Measurements from ENCODE around the gene TFF1. TPM values are rescaled to one million over a fixed set of nuclear protein-coding genes. Genes with fewer than 3 reads are reported as not detected.
A peak's percentile ranks its signal among the peaks of the same experiment; 100 is the strongest.

The TFF1 gene
- total RNA-seq, 2 experiments from 2014 or later = not detected

DNA sequence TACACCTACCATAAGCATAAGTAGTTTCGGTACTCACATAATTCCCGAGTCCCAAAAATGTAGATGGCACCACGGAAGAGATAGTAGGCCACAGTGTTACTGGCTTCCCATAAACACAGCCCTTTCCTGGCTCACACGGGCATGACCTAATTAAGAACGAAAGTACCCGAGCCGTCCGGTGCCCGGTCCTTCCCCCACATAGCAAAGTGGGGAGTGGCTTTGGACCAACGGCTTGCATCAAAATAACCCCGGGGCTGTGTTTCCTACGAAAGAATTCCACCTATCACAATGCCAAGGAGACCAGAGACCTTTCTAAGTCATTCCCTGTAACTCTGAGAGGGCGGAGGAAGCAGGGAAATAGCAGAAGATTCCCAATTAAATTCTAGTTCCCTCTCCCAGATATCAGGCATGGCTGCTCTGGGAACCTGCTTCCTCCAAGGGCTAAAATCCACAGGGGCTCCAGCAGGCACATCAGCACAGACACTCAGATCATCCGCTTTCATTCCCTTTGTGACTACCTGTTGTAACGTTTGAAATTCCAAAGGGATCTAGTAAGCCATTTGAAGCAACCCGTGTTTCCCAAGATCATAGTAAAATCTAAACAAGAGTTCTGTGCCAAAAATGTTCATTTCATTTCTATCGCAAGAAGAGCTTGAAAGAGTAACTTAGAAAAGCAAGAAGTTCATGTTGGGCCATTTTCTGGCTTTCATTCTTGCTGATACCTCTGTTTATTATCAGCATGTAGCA lies 29.7 kb upstream of the TFF1 start, which contains the start of gene TMPRSS3:
TSS of gene TMPRSS3 (minus strand) at position 148 of the 747 bp plus-strand sequence. CDS start 635 bp downstream, outside the sequence.
- ATAC-seq (ENCODE audit: low read depth) (no peak), DNase-seq (no peak)
- no peak within 1 kb of the TSS for H3K27ac Mint-ChIP-seq
- H3K27me3 Mint-ChIP-seq = no peaks in the 10 kb centered on the region
- peaks cover 41% of the 10 kb centered on the region for H3K4me1 Mint-ChIP-seq
- POLR2A ChIA-PET = no interaction called here
- no peaks in the 10 kb centered on the region for H3K9me3 Mint-ChIP-seq
- H3K36me3 Mint-ChIP-seq = peaks cover 13% of the 10 kb centered on the region
- H3K4me3 Mint-ChIP-seq = no peak within 1 kb of the TSS

DNA sequence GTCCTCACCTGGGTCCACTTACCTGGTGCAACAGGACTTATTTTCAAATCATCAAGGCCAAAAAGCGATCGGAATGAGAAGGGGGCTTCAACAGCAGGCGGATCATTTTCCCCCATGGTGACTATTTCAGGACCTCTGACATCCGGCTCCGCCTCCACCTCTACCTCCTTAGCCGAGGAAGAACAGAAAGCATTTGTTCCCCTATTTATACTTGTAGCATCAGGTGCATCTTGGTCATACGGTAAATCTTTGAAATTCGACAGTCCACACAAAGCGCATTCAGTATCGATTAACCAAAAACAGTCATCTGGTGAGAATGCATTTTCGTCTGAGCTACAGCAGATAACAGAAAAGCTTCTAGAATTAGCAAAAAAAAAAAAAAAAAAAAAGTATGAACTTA lies 29.0 kb upstream of the TFF1 start:
- Mint-ChIP-seq H3K36me3 (peaks cover 12% of the 10 kb centered on the region), H3K4me3 (no peak overlapping the region)
- no peak for DNase-seq

DNA sequence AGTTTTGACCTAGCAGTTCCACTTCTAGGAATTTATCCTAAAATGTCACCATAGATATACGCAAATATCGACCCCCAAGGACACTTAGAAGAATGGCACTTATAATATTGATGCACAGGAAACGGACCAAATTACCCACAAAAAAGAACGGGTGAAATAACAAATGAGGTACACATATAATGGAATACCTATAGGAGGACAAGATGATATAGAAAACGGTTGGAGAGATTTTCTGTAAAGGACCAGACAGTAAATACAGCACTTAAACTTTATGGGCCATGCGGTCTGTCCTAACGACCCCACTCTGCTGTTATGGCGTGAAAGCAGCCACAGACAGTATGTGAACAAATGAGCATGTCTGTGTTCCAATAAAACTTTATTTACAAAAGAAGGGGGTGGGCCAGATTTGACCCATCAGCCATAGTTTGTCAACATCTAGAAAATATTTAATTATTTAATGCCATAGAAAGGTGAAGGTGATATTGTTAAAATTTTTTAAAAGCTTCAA lies 27.2 kb upstream of the TFF1 start:
- Mint-ChIP-seq H3K27ac (peak overlapping the region; percentile 85), H3K27me3 (no peaks in the 10 kb centered on the region), H3K4me1 (peaks cover 49% of the 10 kb centered on the region), H3K36me3 (peaks cover 10% of the 10 kb centered on the region), H3K4me3 (peak overlapping the region; percentile 71), H3K9me3 (no peaks in the 10 kb centered on the region)
- POLR2A ChIA-PET = interaction anchor here (0.9 to 3.3 kb wide), 5 partner anchors 10 to 49 kb away, joined by 3 to 53 read pairs (median 4); partner anchors contain the start of gene UBASH3A
- DNase-seq (no peak), ATAC-seq (ENCODE audit: low read depth) (peak; percentile 7)

More for the DNA sequence above, 29.0 kb upstream of the TFF1 start:
- H3K4me1 Mint-ChIP-seq = peaks cover 44% of the 10 kb centered on the region
- no peaks in the 10 kb centered on the region for H3K9me3 Mint-ChIP-seq
- POLR2A ChIA-PET = no interaction called here
- no peak overlapping the region for H3K27ac Mint-ChIP-seq
- no peak for ATAC-seq (ENCODE audit: low read depth)
- no peaks in the 10 kb centered on the region for H3K27me3 Mint-ChIP-seq

- Mint-ChIP-seq H3K27me3 (no peaks in the 10 kb centered on the region), H3K36me3 (peaks cover 10% of the 10 kb centered on the region), H3K9me3 (no peaks in the 10 kb centered on the region), H3K4me1 (peaks cover 43% of the 10 kb centered on the region), H3K4me3 (peak overlapping the region; percentile 71), H3K27ac (peak overlapping the region; percentile 85)
- ATAC-seq (ENCODE audit: low read depth) (peak; percentile 78), DNase-seq (no peak)
- POLR2A ChIA-PET = interaction anchor here (0.9 to 3.3 kb wide), 5 partner anchors 10 to 49 kb away, joined by 3 to 53 read pairs (median 4); partner anchors contain the start of gene UBASH3A
These were observed 26.6 kb upstream of the TFF1 start for GRCh38 chr21:42392731-42393442.

- DNase-seq = no peak
- no peak for ATAC-seq (ENCODE audit: low read depth)
- no peak overlapping the region for H3K27ac Mint-ChIP-seq
- peaks cover 47% of the 10 kb centered on the region for H3K4me1 Mint-ChIP-seq
- no peak overlapping the region for H3K4me3 Mint-ChIP-seq
- H3K36me3 Mint-ChIP-seq = peaks cover 14% of the 10 kb centered on the region
- H3K27me3 Mint-ChIP-seq = no peaks in the 10 kb centered on the region
- POLR2A ChIA-PET = interaction anchor here (1.0 to 3.3 kb wide), 2 partner anchors 12 to 14 kb away, joined by 3 to 53 read pairs; partner anchors contain the start of gene UBASH3A
- H3K9me3 Mint-ChIP-seq = no peaks in the 10 kb centered on the region
These were observed 25.0 kb upstream of the TFF1 start for GRCh38 chr21:42391297-42391696.

- DNase-seq (no peak), ATAC-seq (ENCODE audit: low read depth) (no peak)
- Mint-ChIP-seq H3K27me3 (no peaks in the 10 kb centered on the region), H3K4me3 (no peak overlapping the region), H3K9me3 (no peaks in the 10 kb centered on the region), H3K27ac (peak overlapping the region; percentile 1), H3K4me1 (peaks cover 47% of the 10 kb centered on the region), H3K36me3 (peaks cover 14% of the 10 kb centered on the region)
- POLR2A ChIA-PET = interaction anchor here (1.0 kb wide), 1 partner anchor 14 kb away, joined by 3 read pairs; no protein-coding TSS in a partner anchor
These were observed 24.4 kb upstream of the TFF1 start for GRCh38 chr21:42390696-42391095.

DNA sequence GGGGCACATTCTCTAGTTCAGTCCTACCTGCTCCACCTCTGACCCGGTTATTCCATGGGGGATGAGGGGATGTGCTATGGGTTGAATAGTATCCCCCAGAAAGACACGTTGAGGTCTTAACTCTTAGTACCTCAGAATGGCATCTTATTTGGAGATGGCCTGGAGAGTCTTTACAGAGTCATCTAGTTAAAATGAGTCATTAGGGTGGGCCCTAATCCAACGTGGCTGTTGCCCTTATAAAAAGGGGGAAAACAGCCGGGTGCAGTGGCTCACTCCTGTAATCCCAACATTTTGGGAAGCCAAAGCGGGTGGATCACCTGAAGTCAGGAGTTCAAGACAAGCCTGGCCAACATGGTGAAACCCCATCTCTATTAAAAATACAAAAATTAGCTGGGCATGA lies 23.9 kb upstream of the TFF1 start:
- Mint-ChIP-seq H3K4me1 (peaks cover 50% of the 10 kb centered on the region), H3K27ac (no peak overlapping the region), H3K9me3 (no peaks in the 10 kb centered on the region), H3K4me3 (peak overlapping the region; percentile 45), H3K27me3 (no peaks in the 10 kb centered on the region), H3K36me3 (peaks cover 16% of the 10 kb centered on the region)
- POLR2A ChIA-PET = interaction anchor here (1.0 kb wide), 1 partner anchor 15 kb away, joined by 3 read pairs; no protein-coding TSS in a partner anchor
- ATAC-seq (ENCODE audit: low read depth) = no peak
- no peak for DNase-seq

DNA sequence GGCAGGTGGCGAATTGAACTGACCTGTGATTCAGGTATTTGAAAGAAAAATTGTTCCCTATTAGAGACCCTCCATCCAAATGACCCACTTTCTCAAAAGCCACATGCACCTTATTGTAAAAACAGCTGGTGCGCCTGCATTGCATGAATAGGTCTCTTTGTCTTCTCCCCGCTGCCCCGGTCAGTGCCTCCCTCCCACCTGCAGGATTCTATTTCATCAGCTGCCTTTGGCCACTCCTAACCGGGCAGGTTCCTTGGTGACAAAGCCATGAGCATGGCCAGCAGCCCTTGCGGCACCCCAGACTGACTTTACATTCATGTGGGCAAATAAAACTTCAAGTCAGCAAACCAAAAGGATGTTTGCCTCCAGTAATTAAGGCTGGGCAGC lies 23.1 kb upstream of the TFF1 start:
- Mint-ChIP-seq H3K27me3 (no peaks in the 10 kb centered on the region), H3K9me3 (peaks cover 3% of the 10 kb centered on the region), H3K36me3 (peaks cover 16% of the 10 kb centered on the region), H3K4me3 (peak overlapping the region; percentile 45), H3K27ac (peak overlapping the region; percentile 75), H3K4me1 (peaks cover 53% of the 10 kb centered on the region)
- no peak for DNase-seq
- POLR2A ChIA-PET = interaction anchor here (1.0 to 1.2 kb wide), 2 partner anchors 14 to 31 kb away, joined by 3 read pairs; no protein-coding TSS in a partner anchor
- ATAC-seq (ENCODE audit: low read depth) = no peak

GRCh38 chr21:42388740-42389448 lies 22.6 kb upstream of the TFF1 start:
- H3K36me3 Mint-ChIP-seq = peaks cover 18% of the 10 kb centered on the region
- no peak for DNase-seq

GRCh38 chr21:42387843-42388340 lies 21.6 kb upstream of the TFF1 start:
- POLR2A ChIA-PET = interaction anchor here (1.2 to 2.0 kb wide), 2 partner anchors 15 to 16 kb away, joined by 3 to 8 read pairs; partner anchors contain the start of gene UBASH3A
- H3K36me3 Mint-ChIP-seq = peaks cover 20% of the 10 kb centered on the region
- DNase-seq (no peak), ATAC-seq (ENCODE audit: low read depth) (no peak)
- peaks cover 52% of the 10 kb centered on the region for H3K4me1 Mint-ChIP-seq
- no peak overlapping the region for H3K4me3 Mint-ChIP-seq
- no peaks in the 10 kb centered on the region for H3K27me3 Mint-ChIP-seq
- H3K9me3 Mint-ChIP-seq = peaks cover 3% of the 10 kb centered on the region
- no peak overlapping the region for H3K27ac Mint-ChIP-seq

More at GRCh38 chr21:42388740-42389448, 22.6 kb upstream of the TFF1 start:
- no peak for ATAC-seq (ENCODE audit: low read depth)
- no peak overlapping the region for H3K4me3 Mint-ChIP-seq
- POLR2A ChIA-PET = interaction anchor here (1.0 to 1.2 kb wide), 2 partner anchors 14 to 32 kb away, joined by 3 read pairs; no protein-coding TSS in a partner anchor
- no peaks in the 10 kb centered on the region for H3K27me3 Mint-ChIP-seq
- peak overlapping the region; percentile 10 for H3K27ac Mint-ChIP-seq
- H3K4me1 Mint-ChIP-seq = peaks cover 58% of the 10 kb centered on the region
- peaks cover 3% of the 10 kb centered on the region for H3K9me3 Mint-ChIP-seq

DNA sequence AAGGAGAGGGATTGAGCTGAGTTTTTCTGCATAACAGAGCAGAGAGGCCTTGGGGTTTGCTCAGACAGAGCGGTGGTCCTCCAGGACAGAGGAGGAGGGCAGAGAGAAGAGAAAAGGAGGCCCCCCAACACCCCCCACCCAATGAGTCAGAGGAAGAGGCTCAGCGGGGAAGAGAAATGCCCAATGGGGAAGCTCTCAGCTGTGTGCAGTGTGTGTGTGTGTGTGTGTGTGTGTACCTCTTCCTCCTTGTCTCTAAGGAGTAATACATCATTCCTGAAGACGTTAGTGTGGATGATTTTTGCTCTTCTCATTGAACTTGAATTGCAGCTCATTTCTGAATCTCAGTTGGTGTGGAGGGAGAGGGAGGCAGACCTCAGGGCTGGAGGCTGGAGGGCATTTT lies 20.8 kb upstream of the TFF1 start:
- Mint-ChIP-seq H3K36me3 (peaks cover 26% of the 10 kb centered on the region), H3K4me1 (peaks cover 48% of the 10 kb centered on the region), H3K27me3 (no peaks in the 10 kb centered on the region), H3K27ac (peak overlapping the region; percentile 14), H3K9me3 (peaks cover 8% of the 10 kb centered on the region), H3K4me3 (no peak overlapping the region)
- DNase-seq (no peak), ATAC-seq (ENCODE audit: low read depth) (no peak)
- POLR2A ChIA-PET = interaction anchor here (0.9 to 2.0 kb wide), 2 partner anchors 17 to 57 kb away, joined by 3 to 8 read pairs; partner anchors contain the start of gene UBASH3A

GRCh38 chr21:42386034-42386591 lies 19.8 kb upstream of the TFF1 start:
- H3K9me3 Mint-ChIP-seq = peaks cover 16% of the 10 kb centered on the region

More at GRCh38 chr21:42386034-42386591, 19.8 kb upstream of the TFF1 start:
- H3K4me3 Mint-ChIP-seq = no peak overlapping the region
- no peak for ATAC-seq (ENCODE audit: low read depth)
- H3K36me3 Mint-ChIP-seq = peaks cover 30% of the 10 kb centered on the region
- H3K27ac Mint-ChIP-seq = no peak overlapping the region
- no peak for DNase-seq
- POLR2A ChIA-PET = interaction anchor here (2.0 kb wide), 1 partner anchor 18 kb away, joined by 8 read pairs; the partner anchor contains the start of gene UBASH3A
- no peaks in the 10 kb centered on the region for H3K27me3 Mint-ChIP-seq
- peaks cover 42% of the 10 kb centered on the region for H3K4me1 Mint-ChIP-seq
